ENCODE measurements around the gene SIK2. TPM values are rescaled to one million over a fixed set of nuclear protein-coding genes. Genes with fewer than 3 reads are reported as not detected.

The SIK2 gene
- total RNA-seq, 1 donor from 2014 or later = 10.1 TPM

- DNase-seq (ENCODE audit: low read depth) = no peak
- Histone ChIP-seq H3K4me3 (ENCODE audit: low read depth, low read length) (no peak overlapping the region), H3K36me3 (ENCODE audit: control insufficient read depth, insufficient read depth, low read length) (no peaks in the 10 kb centered on the region), H3K27me3 (ENCODE audit: control insufficient read depth, insufficient read depth, low read length) (no peaks in the 10 kb centered on the region)
- no peak for TF ChIP-seq CTCF (IDR thresholded peaks at IDR 0.05; ENCODE audit: insufficient read depth, low read length, poor library complexity, severe bottlenecking)
Measured at GRCh38 chr11:111566324-111566723, 35.9 kb upstream of the SIK2 start.

- no peak for DNase-seq (ENCODE audit: low read depth)
- H3K36me3 ChIP-seq (ENCODE audit: control insufficient read depth, insufficient read depth, low read length) = no peaks in the 10 kb centered on the region
- H3K4me3 ChIP-seq (ENCODE audit: low read depth, low read length) = no peak overlapping the region
- H3K27me3 ChIP-seq (ENCODE audit: control insufficient read depth, insufficient read depth, low read length) = no peaks in the 10 kb centered on the region
- TF ChIP-seq CTCF (IDR thresholded peaks at IDR 0.05; ENCODE audit: insufficient read depth, low read length, poor library complexity, severe bottlenecking) = no peak
Measured at GRCh38 chr11:111569476-111569875, 32.8 kb upstream of the SIK2 start.

GRCh38 chr11:111570796-111571195 is 31.5 kb upstream of the SIK2 start:
- Histone ChIP-seq H3K4me3 (ENCODE audit: low read depth, low read length) (no peak overlapping the region), H3K27me3 (ENCODE audit: control insufficient read depth, insufficient read depth, low read length) (no peaks in the 10 kb centered on the region), H3K36me3 (ENCODE audit: control insufficient read depth, insufficient read depth, low read length) (no peaks in the 10 kb centered on the region)
- no peak for DNase-seq (ENCODE audit: low read depth)
- no peak for TF ChIP-seq CTCF (IDR thresholded peaks at IDR 0.05; ENCODE audit: insufficient read depth, low read length, poor library complexity, severe bottlenecking)

GRCh38 chr11:111571829-111572501 is 30.3 kb upstream of the SIK2 start:
- Histone ChIP-seq H3K4me3 (ENCODE audit: low read depth, low read length) (no peak overlapping the region), H3K27me3 (ENCODE audit: control insufficient read depth, insufficient read depth, low read length) (no peaks in the 10 kb centered on the region), H3K36me3 (ENCODE audit: control insufficient read depth, insufficient read depth, low read length) (no peaks in the 10 kb centered on the region)
- TF ChIP-seq CTCF (IDR thresholded peaks at IDR 0.05; ENCODE audit: insufficient read depth, low read length, poor library complexity, severe bottlenecking) = no peak
- no peak for DNase-seq (ENCODE audit: low read depth)

GRCh38 chr11:111572581-111572980 is 29.7 kb upstream of the SIK2 start:
- Histone ChIP-seq H3K27me3 (ENCODE audit: control insufficient read depth, insufficient read depth, low read length) (no peaks in the 10 kb centered on the region), H3K4me3 (ENCODE audit: low read depth, low read length) (no peak overlapping the region), H3K36me3 (ENCODE audit: control insufficient read depth, insufficient read depth, low read length) (no peaks in the 10 kb centered on the region)
- no peak for TF ChIP-seq CTCF (IDR thresholded peaks at IDR 0.05; ENCODE audit: insufficient read depth, low read length, poor library complexity, severe bottlenecking)
- no peak for DNase-seq (ENCODE audit: low read depth)

- no peak overlapping the region for H3K4me3 ChIP-seq (ENCODE audit: low read depth, low read length)
- no peaks in the 10 kb centered on the region for H3K36me3 ChIP-seq (ENCODE audit: control insufficient read depth, insufficient read depth, low read length)
- DNase-seq (ENCODE audit: low read depth) = no peak
- H3K27me3 ChIP-seq (ENCODE audit: control insufficient read depth, insufficient read depth, low read length) = no peaks in the 10 kb centered on the region
- no peak for TF ChIP-seq CTCF (IDR thresholded peaks at IDR 0.05; ENCODE audit: insufficient read depth, low read length, poor library complexity, severe bottlenecking)
Measured at GRCh38 chr11:111573821-111574249, 28.4 kb upstream of the SIK2 start.
